NCI-H446 (cell line): ENCODE results near the gene SLC25A22.

Experiments
- DNase-seq, 2 experiments: peaks; one replicate each; lab custom pipeline; 2025; lab: John Stamatoyannopoulos, UW

The SLC25A22 gene

DNA sequence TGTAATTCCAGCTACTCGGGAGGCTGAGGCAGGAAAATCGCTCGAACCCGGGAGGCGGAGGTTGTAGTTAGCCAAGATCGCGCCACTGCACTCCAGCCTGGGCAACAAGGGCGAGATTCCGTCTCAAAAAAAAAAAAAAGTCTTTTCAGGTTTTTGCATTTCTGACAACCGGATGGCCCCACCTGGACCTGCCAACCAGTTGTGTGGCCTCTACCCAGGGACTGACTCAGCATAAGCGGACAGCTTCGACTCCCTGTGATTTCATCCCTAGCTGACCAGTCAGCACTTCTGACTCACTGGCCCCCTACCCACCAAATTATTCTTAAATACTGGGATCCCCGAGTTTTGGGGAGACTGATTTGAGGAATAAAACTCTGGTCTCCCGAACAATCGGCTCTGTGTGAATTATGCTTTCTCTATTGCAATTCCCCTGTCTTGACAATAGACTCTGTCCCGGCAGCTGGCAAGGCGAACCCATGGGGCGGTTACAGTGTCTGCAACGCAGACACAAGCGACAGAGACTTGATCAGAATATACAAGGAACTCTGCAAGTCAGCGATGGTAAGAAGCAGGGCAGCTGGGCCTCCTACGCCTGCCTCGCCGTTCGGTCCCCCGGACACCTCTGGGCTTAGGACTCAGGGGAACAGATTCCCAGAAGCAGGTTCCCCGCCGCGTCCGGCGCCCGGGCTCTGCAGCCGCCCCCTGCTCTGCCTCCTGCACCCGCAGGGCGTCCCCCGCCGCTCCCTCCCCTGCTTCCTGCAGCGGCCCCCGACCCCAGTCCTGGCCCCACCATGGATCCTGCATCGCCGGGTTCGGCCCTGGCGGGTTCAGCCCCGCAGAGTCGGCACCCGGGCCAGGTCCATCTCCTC lies 51.6 kb downstream of the SLC25A22 start:
- DNase-seq: no peak

DNA sequence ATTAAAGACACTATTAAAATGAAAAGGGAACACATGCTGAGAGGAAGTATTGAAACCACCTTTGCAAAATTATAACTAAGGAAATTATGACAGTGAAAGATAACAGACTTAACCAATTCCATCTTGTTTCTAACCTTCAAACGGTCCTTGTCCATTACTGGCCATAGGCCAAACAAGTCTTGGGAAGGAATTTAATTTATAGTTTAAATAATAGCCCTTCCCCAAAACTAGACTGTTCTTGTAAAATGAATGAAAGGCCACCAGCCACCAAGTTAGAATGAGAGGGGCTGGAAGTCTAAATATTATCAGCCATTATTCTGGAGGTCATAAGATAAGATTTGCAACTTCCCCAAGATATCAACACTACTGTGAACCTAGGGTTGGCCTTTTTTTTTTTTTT lies 52.7 kb downstream of the SLC25A22 start:
- no peak for DNase-seq

DNA sequence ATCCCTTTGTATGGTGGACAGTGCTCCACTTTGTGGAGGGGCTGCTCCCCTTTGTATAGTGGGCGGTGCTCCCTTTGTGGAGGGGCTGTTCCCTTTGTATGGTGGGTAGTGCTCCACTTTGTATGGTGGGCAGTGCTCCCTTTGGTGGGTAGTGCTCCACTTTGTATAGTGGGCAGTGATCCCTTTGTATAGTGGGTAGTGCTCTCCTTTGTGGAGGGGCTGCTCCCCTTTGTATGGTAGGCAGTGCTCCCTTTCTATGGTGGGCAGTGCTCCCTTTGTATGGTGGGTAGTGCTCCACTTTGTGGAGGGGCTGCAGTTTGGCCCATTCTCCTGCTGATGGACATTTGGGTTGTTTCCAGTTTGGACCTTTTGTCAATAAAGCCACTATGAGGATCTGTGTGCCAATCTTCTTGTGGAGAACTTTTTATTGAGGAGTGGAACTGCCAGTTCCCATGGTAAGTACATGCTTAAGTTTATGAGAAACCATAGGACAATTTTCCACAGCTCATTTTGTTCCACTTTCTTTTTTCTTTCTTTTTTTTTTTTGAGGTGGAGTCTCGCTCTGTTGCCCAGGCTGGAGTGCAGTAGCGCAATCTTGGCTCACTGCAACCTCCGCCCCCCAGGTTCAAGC lies 55.4 kb downstream of the SLC25A22 start:
- DNase-seq: no peak

DNA sequence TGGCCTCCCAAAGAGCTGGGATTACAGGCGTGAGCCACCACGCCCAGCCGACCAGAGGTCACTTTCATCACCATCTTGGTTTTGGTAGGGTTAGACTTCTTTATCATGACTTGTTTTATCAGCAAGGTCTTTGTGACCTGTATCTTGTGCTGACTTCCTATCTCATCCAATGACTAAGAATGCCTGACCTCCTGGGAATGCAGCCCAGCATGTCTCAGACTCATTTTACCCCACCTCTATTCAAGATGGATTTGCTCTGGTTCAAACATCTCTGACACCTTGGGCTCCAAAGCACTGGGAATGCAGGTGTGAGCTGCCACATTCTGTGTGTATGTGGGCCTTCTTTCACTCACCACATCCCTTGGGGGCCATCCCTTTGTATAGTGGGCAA lies 55.9 kb downstream of the SLC25A22 start:
- DNase-seq: no peak
